Activated naive CD4-positive, alpha-beta T cell treated with anti-CD3 and anti-CD28 coated beads, Interleukin-2, amount 50 U/mL, for 16 hours (primary cell): ENCODE results near the gene PHC2.

Experiments
- DNase-seq: peaks from one replicate; pipeline ENCODE4 v3.0.0-alpha.2; 2020

The PHC2 gene

DNA sequence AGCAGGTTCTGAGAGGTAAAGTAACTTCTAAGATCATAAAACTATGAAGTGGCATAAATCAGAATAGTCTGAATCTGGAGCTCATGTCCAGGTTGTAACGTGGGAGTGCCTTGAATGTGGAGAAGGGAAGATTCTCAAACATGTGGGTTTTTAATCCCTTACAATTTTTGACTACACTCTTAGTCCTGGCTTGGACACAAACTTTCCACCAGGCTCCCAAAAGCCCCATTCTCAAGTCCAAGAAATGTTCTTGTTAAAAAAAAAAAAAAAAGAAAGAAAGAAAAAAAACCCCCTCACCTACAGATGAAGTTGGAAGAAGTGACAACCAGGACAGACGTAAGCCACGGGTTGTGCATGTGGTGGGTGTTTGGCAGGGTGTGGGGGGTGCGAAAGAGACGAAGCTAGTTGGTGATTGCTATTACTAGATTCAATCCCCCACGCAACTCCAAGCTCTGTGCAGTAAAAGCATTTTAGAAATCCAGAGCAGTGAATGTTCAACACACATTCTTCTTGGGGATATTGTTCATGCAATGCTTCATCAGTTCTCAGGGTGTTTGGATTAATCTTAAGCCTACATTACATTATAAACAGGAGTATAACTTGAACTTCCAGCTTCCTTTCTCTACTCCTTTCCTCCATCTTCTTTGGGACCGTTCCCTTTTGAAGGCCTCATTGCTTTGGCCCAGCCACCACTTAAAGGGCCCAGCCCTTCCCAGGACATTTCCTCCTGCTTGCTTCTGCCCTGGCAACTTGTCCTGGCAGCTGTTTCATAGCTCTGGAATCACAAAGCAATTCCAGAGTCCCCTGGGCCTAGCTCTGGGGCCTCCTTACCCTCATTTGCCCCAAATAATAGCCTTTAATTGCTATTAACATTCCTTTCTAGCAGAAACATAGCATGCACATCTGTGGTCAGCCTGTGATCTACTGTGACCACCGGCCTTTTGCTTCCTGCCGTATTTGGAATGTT is 41.8 kb downstream of the PHC2 start:
- no peak for DNase-seq

DNA sequence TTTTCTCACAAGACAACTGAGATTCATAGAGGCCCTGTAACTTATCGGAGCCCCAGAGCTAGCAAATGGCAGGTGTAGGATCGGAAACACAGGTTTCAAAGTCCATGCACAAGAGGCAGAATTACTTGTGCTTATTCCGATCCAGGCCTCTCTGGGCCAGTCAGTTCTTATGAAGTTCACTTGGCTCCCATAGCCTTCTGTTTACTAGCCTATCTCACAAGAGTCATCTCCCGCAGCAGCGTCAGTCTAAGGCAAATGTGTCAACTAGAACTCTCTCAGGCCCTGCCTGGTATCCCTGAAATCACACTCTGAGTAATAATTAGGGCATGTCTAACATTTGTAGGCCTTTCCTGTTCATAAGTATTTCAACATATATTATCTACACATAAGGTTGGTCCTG is 43.3 kb downstream of the PHC2 start:
- no peak for DNase-seq

DNA sequence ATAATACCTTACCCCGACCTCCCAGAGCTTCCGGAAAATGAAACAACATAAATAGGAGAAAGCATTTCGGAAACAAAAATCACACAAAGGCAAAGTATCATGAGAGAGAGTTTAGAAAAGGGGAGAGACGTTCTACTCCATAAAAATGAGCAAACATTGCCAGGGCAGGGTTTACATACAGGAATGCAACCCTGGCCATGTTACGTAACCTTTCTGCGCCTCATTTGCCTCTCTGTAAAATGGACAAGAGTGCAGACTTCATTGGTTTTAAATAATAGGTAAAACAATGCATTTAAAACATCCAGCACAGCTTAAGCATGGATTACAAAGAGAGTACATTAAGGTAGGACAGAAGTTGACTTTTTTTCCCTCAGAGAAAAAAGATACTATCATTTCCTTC is 45.6 kb downstream of the PHC2 start:
- DNase-seq = no peak

DNA sequence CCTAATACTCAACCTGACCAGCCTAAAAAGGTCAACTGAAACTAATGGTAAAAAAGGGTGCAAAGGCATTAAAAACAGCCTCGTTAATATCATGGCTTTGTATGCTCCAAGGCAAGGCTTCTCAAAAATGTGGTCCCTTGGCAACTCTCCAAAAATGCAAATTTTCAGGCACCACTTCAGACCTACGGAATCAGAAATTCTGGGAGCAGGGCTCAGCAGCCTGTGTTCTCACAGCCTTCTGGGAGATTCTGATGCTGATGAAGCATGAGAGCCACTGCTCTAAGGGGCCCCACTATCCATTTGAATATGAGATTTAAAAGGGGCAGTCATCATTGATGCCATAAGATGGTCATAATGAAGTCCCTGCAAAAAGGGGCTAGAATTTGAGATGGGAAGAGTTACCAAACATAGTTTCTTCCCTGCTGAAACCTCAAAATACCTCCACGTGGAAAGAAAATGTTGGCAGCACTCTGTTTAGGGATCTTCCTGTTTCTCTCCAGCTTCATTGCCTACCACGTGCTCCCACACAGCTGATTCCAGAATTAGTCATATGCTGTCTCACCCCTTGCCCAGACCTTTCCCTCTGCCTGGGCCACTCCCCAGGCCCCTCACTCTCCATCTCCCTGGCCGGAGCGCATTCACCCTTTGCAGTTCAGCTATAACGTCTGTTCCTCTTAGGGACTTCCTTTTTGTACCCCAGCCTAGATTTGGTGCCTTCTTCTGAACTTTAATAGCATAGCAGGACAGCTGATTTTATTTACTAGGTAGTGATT is 46.7 kb downstream of the PHC2 start:
- no peak for DNase-seq

DNA sequence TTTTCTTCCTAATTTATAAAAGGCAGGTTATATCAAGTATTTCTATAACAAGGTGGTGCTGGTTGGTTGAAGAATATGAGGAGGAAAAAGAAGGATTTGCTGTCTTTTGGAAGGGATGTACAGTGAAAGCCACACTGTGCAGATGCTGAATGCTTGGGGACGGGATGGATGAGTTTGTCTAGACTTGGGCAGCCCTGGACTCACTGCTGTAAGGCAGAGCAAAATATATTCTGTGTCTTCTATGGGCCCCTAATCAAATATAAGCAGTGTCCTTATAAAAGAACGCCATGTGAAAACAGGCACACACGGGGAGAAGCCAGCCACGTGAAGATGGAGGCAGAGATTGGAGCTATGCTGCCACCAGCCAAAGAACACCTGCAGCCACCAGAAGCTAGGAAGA is 47.4 kb downstream of the PHC2 start:
- DNase-seq = no peak

DNA sequence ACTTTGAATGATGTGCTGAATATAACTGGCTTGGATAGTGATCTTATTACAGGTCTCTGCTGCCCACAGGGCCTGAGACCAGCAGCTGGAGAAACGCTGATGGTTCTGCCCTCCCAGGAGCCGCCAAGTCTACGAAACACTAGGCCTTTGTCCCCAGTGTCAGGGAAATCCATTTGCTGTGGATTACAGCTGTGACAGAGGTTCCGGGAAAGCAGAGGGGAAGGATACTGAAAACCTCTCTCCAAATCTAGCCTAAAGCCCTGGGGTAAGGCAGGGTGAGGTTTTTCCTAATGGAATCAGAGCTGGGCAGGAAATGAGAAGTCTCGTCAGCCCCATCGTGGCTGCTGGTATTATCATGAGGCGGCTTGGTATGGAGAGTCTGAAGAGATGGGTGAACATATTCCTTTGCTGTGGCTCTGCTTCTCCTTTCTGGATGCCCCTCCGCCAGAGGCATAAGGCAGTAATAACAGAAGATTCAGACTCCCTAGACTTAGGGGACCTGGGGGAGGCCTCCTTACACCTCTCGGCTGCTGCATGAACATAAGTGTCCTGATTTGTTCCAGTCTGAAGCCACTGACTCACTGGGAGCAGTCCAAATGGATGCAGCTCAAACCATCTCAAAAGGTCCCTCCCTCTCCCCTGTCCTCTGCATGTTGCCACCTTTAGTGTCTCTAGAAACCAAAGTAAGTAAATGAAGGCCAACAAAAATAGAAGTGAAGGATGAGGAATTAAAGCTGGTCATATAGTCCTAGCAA is 48.1 kb downstream of the PHC2 start:
- DNase-seq = no peak

DNA sequence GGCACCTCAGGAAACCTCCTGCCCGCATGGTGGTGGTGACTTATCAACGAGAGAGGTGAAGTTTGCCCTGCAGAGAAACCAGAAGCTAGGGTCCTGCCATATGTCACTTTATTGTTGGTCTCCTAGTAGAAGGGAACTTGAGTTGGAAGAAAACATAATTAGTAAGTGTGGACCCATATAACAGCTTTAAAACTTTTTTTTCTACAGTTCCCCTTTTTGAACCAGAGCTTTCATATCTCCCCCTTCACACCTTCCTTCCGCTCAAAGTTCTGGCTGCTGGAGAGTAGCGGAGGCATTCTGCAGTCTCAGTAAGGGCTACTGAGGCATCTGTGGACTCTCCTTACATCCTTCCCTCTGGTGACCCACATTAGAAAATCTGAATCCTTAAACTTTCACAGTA is 48.9 kb downstream of the PHC2 start:
- DNase-seq = no peak

DNA sequence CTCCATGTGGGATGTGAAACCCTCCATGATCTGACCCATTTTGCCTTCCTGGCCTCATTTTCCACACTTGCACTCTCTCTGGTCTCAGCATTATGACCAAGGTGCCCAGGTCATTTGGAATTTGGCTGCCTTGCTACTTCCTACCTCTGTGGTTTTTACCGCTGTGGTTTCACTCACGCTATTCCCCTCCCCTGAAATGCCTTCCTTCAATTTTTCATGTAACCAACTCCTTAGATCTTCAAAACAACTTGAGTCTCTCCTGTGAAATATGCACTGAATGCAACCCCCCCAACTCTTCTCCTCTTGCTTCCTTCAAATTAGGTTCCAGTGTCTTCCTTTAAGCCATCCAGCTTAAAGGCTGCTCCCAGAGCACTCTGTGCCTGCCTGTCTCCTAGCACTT is 50.1 kb downstream of the PHC2 start:
- no peak for DNase-seq

DNA sequence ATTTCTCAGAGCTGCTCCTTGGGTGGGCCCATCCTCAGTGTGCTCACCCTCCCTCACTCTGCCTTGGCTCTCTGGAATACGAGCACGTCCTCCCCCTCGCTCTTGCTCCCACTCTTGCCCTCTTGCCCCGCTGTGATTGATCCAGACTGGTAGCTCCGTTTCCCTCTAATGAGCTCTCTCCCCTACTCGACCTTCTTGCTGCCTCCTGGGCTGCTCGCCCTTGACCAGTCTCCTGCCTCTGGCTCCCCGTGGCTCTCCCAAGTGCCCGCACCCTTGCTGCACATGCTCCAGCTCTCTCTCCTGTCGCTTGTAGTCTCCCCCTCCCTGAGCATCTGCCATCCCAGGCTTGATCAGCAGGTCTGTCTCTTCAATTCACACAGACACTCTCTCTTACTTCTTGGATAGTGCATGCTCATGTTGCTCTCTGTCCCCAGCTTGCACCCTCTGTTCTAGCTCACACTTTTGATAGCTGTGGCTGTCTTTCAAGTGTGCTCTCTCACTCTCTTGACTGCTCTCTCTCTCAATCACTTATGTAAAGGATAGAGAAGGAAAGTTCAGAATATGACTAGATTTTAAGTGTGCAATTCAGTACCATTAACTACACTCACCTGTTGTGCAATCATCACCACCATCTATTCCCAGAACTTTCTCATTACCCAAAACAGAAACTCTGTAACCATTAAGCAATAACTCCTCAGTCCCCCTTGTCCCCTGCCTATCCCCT is 51.1 kb downstream of the PHC2 start:
- no peak for DNase-seq

DNA sequence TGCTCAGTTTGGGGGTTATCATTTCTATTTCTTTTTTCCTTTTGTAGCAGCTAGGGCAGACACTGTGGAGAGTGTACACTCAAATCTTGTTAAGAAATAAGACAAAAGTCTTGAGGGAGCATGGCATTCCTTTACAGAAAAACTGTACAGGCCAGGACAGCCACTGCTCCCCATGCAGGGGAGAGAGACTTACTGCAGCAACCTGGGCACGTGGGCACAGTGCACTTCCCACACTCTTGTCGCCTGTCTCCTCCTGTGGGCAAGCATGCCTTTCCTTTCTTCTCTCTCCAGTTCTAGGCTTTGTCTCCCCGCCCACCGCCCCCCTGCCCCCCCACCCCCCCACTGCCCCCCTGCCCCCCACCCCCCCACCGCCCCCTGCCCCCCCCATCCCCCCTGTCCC is 51.9 kb downstream of the PHC2 start:
- no peak for DNase-seq

DNA sequence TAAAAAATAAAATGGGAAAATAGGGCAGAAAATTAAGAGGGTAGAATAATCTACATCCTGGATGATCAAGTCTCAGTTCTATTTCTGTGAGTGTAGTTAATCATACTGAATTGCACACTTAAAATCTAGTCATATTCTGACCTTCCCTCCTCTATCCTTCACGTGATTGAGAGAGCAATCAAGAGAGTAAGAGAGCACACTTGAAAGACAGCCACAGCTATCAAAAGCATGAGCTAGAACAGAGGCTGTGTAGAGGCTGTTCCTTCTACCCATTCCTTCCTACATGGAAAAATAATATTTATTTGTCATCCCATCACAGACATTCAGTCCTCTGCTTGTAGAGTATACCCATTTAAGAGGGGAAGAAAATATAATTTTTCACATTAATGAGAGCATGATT is 52.4 kb downstream of the PHC2 start:
- DNase-seq = no peak

DNA sequence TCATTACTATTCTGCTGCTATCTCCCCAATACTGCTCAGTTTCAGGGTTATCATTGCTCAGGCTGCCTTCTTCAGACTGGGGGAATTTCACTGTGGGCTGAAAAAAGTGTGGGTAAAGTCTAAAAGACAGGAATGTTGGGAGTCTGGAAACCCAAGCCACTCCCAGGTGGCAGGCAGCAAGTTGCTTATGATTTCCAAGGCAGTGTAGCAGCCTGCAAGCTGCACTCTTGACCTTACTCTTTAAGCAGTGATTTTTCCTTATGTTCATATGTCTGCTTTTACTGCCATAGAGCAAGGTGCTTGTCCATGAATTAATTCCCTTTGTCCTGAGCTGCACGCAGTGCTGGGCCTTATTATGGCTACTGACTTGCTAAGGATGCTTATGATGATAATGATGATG is 53.1 kb downstream of the PHC2 start:
- no peak for DNase-seq

DNA sequence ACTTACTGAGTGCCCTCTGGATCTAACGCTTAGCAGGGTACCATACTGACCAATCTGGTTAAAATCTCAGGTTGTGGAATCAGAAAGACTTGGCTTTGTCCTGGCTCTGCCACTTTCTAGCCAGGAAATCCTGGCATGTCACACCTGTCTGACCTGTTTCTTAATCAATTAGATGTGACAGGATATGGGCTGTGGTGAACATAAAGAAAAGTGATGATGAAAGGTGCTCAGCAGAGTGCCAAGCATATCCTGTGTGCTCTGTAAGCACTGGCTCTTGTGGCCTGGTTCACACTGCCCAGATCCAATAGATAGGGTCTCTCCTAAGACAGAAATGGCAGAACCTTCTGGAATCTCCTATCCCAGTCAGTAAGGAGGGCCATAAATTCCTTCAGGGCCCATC is 53.9 kb downstream of the PHC2 start:
- DNase-seq = no peak

DNA sequence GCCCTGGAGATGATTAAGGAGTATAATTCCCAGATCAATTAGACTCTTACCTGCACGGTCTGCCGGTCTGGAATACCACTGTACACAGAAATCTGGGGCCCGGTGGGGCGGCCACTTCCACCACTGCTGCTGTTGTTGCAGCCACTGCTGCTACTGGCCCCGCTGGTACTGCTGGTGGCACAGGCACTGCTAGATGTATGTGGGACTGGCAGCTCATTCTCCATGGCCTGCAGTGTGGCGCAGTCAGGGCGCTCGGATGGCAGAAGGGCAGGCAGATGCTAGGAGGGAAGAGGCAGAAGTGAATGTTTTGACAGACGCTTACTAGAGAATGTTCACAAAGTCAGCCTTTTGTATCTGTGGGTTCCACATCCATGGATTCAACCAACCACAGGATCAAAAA is 55.6 kb downstream of the PHC2 start:
- no peak for DNase-seq

DNA sequence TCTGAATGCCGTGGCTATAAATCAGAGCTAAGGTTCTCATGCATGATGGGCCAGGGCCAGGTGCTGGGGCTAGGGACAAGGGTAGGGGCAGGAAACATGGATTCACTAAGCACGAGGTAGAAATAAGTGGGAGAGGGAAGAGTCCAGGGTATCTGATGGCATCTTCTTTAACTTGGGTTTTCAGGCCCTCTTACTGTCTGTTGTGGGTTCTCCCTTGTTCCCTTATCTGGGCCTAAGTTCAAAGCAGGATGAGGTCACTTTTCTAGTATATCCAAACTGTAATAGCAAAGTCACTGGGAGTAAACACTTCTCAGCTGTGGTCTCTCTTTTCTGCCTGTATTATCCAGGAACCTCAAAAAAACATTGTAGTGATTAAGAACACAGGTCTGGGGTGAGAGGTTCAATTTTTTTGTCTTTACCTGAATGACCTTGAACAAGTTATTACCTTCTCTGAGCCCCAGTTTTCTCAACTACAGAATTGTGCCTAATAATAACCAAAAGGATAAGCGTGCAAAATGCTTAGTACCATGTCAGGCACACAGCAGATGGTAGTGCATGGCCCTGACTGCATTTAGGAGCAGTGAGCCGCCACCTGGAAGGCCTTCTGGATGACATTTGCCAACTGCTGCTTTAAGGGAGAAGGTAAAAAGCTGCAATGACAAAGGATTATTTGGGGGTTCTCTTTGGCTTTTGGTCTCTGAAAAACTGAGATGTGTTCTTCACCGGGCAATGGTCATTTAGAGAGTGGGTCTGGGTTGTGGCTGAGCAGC is 56.4 kb downstream of the PHC2 start:
- DNase-seq = no peak

DNA sequence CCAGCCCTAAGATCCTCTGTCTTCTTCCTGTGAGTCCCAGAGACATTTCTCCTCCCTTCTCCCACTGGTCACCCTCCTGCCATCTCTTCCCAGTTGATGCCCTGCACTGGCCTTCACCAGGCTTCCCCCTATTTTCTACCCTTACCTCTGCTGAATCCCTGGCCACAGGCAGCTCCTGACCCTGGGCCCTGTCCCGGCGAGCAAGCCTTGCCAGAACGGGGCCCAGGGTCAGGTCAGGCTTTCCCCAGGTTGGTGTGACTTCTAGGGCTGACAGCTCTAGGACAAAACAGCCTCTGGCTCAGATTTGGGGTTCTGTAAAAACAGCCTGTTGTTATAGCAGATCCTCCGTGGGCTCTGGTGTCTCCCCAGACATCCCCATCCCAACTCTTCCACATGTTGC is 57.3 kb downstream of the PHC2 start:
- no peak for DNase-seq

DNA sequence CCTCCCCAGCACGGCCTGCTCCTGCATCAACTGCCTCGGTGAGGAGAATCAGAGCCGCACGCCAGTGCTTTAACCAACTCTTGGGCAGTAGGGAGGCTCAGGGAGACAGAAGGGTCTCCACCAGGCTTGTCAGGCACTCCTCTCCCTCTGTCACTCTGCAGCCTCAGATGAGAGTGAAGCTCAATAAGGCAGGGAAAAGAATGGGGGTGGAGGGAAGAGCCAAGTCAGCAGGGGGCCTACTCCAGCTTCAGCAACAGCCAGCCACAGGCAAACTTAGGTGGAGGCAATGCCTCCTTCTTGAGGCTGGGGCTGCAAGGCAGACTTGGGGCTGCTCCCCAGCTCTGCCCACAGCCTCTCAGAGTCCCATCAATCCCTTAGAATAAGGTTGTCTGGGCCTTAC is 58.2 kb downstream of the PHC2 start:
- DNase-seq = no peak

DNA sequence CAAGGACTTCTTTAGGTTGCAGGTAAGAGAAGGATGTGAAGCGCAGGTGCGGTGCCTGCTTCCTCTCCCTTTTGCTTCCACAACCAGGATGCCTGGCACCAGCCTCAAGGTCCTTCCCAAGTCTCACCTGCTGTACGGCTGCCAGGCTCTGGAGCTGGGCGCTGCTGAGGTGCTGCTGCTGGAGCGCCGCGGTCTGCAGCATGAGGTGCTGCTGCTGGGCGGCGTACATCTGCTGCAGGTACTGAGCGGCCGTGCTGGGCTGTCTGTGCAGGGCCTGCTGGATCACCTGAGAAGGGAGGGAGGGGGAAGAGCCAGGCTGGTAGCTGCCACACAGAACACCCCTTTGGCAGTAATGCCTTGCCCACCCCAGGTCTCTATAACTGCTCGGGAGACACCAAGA is 58.7 kb downstream of the PHC2 start:
- no peak for DNase-seq

DNA sequence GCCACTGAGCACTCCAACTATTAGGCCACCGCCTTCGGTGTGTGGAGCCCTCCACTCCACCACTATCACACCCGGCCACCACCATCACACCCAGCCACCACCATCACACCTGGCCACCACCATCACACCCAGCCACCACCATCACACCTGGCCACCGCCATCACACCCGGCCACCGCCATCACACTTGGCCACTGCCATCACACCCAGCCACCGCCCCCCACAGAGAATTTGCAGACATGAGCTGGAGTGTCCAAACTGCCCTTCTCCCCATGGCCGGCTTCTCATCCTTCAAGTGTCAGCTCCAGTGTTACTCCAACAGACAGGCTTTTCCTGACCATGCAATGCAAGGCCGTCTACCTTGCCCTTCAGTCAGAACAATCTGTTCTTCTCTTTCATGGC is 59.6 kb downstream of the PHC2 start:
- no peak for DNase-seq

DNA sequence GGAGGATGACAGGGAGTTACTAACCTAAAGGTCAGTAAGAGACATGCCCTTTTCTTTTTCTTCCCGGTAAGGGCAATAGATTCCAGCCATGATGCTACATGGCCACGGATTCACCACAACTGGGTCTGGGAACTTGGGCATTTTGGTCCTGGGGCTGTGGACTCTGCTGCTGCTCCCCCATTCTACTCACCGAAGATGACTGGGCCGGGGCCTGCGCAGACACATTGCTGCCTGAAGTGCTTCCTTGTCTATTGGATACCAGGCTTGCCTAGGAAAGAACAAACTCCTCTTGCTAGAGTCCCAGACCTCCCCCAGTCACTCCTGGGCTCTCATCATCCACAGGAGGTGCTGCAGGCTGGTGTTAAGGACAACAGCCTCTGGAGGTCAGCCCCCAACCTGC is 60.1 kb downstream of the PHC2 start:
- DNase-seq = no peak

DNA sequence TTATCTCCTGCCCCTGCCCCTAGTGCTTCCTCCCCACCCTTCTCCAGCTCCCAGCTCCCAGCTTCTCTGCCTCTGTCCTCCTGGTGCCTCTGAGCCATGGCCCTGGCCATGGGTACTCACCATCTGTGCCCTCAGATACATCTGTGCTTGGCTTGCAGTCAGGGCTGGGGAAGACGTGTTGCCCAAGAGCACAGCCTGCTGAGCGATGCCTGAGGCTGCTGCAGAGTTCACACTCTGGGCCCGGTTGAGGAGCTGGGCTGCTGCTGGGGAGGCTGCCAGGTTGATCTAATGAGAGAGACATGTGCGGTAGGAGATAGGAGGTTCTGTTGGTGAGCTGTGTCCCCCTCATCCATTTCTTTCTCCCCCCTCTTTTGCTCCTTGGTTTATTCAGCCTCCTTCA is 60.6 kb downstream of the PHC2 start:
- no peak for DNase-seq

DNA sequence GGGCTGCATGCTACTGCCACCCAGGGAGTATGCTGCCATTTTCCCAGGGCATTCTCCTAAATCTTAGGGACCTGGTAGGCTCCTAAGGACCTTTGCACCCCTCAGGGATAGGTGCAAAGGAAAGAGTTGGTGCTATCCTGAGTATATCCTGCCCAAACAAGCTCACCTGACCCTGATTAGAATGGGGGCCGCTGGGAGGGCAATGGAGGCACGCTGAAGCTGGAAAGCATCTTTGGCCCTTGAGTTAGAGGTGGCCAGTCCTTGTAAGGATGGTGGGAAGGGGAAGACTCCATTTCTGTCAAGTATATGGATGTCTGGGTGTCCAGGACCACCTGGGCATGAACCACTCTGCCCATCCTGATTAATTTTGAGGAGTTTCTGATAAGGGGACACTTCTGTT is 61.1 kb downstream of the PHC2 start:
- no peak for DNase-seq
